ENCODE results near the gene NIPAL3.
A peak's percentile ranks its signal among the peaks of the same experiment; 100 is the strongest.

NIPAL3 gene

DNA sequence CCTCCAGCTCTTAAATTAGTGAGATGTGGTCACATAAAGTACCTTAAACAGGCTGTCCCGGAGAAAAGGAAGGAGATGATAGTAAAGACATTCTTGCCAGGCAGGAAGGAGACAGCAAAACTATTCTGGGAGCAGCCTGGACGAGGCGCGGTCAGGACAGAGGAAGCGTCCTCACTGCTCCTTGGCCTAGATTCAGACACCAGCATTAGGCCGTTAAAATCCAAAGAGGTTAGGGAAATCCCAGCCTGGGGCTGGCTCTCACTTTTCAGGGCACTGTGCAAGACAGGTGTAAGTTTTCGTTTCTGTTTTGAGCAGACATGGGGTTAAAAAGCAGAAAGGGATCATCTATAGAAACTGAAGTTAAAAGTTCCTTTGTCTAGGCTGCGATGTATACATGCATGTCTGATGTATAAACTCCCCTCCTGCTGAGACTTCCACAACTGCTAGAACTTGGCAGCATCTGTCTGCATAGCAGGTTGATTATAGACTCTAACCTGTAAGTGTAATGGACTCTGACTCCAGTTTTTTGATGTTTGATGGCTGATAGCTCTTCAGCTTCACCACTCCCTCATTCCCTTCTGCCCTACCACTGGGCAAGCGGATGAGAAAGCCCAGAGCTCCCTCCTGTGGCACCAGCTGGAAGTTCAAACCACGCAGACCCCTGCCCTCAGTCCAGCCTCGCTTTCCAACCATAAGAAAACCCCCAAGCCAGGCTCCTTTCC is 23.6 kb upstream of the NIPAL3 start:
- peak; percentile 73 for DNase-seq

GRCh38 chr1:24392604-24392946 is 23.0 kb upstream of the NIPAL3 start:
- DNase-seq = no peak

DNA sequence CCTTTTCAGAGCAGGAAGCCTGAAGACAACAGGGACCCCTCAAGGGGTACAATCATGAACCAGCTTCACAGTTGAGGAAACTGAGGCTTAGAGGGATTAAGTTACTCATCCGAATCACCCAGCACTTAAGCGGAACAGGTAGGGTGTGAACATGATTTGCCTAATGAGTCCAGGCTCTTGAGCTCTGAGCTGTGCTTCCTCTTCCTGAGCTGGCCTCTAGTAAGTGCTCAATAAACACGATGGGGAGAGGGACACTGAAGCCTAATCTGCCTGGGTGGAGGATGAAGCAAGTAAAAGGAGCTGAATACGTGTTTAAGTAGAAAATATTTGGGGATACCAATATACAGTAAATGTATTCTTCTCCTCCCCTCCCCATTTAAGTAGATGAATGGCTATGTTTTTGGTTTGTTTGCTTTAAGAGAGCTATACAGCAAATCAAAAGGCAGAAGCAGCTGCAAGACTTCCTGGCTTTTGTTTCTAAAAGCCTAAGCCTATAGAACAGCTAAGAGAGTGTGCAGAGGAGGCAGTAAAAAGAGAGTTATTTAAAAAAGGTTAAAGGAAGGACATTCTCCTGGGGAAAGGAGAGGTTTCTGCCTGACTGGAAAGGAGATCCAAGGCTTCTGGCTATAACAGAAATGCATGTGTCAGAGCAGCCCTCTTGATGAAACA is 22.5 kb upstream of the NIPAL3 start:
- no peak for DNase-seq

- no peak for DNase-seq
These were observed 21.7 kb upstream of the NIPAL3 start for GRCh38 chr1:24393892-24394291.

DNA sequence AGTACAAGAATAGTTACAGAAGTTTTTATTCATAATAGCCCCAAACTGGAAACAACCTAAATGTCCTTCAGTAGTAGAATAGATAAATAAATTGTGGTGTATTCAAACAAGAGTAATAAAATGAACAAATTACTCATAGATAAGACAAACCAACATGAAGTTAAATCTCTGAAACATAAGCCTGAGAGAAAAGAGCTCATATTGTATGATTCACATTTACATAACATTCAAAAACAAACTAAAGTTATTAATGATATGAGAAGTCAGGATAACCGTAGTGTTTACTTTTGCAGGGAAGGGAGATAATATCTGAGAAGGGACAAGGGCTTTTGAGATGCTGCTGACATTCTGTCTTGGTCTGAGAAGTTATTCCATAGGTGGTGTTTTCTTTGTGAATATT is 15.5 kb upstream of the NIPAL3 start:
- no peak for DNase-seq

GRCh38 chr1:24403806-24404205 is 11.8 kb upstream of the NIPAL3 start:
- no peak for DNase-seq

DNA sequence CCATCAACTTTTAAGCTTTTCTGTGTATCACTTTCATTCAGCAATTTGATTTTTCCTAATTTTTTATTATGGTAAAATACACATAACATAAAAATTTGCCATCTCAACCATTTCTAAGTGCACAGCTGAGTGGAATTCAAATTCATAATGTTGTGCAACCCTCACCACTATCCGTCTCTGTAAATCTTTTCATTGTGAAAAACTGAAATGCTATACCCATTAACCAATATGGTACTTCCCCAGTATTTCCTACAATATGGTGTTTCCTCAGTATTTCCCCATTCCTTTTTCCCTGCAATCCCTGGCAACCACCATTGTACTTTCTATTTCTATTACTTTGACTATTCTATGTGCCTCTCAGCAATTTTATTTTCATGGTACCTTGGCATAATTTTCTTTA is 8.8 kb upstream of the NIPAL3 start:
- DNase-seq = no peak

DNA sequence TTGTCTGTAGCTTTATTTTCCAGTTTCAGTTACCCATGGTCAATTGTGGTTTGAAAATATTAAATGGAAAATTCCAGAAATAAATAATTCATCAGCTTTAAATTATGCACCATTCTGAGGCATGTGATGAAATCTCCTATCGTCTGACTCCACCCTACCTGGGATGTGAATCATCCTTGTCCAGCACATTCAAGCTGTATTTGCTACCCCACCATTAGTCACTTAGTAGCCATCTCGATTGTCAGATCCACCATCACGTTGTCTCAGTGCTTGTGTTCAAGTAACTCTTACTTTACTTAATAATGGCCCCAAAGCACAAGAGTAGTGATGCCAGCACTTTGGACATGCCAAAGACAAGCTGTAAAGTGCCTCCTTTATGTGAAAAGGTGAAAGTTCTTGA is 6.1 kb upstream of the NIPAL3 start:
- DNase-seq = no peak

DNA sequence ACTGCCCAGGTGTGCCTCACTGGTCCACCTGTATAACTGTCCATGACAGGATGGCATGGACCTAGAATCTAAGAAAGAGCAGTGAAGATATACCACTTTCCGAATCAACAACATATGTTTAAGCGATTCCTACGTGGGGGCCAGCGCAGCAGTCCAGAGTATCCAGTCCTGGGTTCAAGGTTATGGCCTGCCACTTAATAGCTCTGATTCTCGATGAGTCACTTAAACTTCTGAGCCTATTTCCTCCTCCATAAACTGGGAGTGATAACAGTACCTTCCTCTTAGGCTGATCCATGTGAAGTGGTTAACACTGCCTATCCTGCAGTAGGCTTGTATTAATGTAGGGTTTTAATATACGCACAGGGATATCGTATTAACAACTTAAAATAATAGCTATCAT is 4.9 kb upstream of the NIPAL3 start:
- no peak for DNase-seq

GRCh38 chr1:24411963-24412362 is 3.6 kb upstream of the NIPAL3 start:
- no peak for DNase-seq

DNA sequence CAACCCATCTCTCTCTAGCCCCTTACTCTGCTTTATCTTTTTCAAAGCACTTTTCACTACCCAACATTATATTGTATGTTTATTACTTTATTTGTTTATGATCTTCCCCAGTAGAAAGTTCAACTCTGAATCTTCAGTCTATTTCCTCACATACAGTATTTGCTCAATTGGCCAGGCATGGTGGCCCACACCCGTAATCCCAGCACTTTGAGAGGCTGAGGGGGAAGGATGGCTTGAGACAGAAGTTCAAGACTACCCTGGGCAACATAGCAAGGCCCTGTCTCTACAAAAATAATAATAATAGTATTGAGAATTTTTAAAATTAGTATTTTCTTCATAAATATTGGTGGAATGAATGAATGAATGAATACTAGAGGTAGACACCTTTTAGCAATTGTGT is 3.2 kb upstream of the NIPAL3 start:
- DNase-seq = no peak

- peak; percentile 78 for DNase-seq
These were observed 2.0 kb upstream of the NIPAL3 start, which contains the start of gene STPG1 for GRCh38 chr1:24413350-24414163. STPG1 (minus strand) TSS chr1:24413782; CDS start chr1:24401388, 12,394 bp downstream.

DNA sequence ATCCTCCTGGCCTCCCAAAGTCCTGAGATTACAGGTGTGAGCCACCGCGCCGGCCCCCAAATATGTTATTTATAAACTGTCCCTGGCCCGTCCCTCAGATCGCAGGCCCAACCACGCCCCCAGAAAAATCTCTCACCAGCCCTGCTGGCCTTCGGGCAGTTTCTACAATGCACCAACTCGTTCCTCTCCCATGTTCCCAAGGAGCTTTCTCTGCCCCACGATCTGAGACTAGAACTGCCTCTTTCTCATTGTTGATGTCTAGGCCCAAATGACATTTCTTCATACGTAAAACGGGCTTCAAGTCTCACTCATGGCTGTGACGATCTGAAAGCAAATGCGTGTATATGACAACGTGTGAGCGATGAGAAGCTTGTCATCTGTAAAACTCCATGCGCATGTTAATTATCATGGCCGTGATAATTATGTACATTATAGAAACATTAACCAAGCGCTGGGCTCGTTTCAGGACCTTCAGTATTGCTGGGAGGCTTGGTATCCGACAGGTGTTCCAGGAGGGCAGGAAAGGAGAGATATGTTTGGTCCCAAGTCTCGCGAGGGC is 748 bp upstream of the NIPAL3 start:
- no peak for DNase-seq

DNA sequence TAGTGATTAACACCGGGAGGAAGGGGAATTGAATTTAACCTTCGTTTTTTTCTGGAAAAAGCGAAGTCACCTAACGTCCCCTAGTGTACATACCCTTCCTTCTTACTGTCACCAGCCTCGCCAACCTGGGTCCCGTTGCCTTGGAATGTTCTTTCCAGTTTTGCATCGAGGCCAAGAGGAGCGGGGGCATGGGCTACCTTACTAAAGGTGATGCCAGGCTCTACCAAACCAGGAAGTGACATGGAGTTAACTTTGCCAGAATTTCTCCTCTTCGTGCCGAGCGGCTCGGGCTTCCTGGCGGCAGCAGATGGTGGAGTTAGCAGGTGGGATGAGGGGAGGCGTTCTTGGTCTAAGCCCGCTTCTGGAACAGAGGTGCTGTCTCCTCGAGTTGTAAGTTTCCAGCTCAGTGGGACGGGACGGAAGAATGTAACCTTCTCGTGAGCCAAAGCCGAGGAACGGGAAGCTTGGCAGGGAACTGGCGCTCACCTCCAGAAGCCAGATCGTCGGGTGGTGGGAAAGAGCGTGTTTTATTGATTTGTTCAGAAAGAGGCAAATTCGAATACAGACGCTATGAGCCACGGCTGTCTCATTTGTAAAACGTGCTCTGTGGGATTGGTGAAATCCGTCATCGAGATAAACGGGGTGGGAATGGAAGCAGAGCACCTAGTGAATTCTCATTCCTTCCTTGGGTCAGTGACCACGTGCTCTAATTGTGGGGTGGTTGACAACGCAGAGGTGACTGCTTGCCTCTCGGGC is 486 bp downstream of the NIPAL3 start:
- DNase-seq = peak; percentile 9

- peak; percentile 46 for DNase-seq
These were observed 1.2 kb downstream of the NIPAL3 start for GRCh38 chr1:24416666-24417391.

DNA sequence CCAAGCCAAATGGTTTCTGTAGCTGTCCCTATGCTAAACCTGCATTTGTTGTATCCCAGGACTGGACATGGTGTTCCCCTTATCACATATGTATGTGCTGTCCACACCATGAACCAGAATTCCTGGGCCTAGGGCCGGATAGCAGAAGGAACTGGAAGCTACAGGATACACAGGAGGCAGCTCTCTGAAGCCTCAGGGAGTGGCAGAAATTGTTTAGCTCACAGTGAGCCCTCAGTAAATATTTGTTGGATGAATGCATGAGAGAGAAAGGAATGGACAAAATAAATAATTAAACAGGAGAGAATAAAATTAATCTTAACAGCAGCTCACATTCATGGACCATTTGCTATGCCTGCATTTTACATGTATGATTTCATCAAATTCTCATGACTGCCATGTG is 2.1 kb downstream of the NIPAL3 start:
- DNase-seq = no peak

- DNase-seq = no peak
These were observed 3.5 kb downstream of the NIPAL3 start for GRCh38 chr1:24418898-24419628.

GRCh38 chr1:24420547-24420946 is 4.9 kb downstream of the NIPAL3 start:
- no peak for DNase-seq

DNA sequence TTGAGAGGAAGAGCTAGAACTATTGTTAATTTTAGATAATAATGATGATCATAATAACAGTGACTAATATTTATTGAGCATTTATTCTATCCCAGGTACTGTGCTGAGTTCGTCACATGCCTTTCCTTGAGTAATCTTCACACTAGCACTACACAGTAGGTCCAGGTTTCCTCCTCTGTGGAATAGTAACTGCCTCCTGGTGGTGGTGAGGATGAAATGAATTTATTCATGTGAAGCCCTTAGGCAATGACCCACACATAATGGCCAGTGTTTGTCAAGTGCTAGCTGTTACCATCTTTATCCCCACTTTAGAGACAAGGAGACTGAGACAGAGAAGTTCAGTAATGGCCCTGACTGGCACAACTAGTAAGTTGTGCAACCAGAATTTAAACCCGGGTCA is 5.9 kb downstream of the NIPAL3 start:
- DNase-seq = no peak

DNA sequence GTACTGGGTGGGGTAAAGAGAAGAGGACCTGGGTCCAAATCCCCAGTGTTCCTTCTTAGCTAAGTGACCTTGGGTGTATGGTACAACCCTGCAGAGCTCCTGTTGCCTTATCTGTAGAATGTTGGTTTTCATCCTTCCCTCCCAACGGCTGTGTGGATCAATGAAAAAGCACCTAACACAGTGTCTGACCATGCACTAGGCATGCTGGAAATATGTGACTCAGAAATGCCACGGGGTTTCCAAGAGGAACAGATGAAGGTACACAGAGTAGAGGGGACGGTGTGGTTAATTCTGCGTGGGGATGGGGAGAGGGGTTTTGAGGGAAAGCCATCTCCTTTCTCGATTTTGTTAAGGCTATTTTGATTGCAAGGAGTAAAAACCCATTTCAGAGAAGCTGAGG is 8.6 kb downstream of the NIPAL3 start:
- no peak for DNase-seq

- no peak for DNase-seq
These were observed 9.4 kb downstream of the NIPAL3 start for GRCh38 chr1:24424990-24425389.
